Mesenchymal stem cell (in vitro differentiated cells and primary cell): Measurements from ENCODE around the gene DUS1L.

Experiments
- DNase-seq: peaks from one replicate; pipeline ENCODE4 v3.0.0-alpha.2; 2013
- H2AFZ ChIP-seq: one replicate; pipeline ENCODE4 v1.6.1; 2013; ENCODE audit warnings: low read depth, mild to moderate bottlenecking, control low read depth, inconsistent platforms, low read length, moderate library complexity
- H2AK5ac ChIP-seq: 2 replicates; pipeline ENCODE4 v1.6.1; 2013; ENCODE audit warnings: low read length, moderate library complexity, mild to moderate bottlenecking, inconsistent platforms; ENCODE audit not compliant: severe bottlenecking
- H2BK120ac ChIP-seq: one replicate; pipeline ENCODE4 v1.6.1; 2013; ENCODE audit warnings: low read depth, mild to moderate bottlenecking, inconsistent platforms, low read length, moderate library complexity
- H2BK12ac ChIP-seq, 2 experiments: one replicate each; pipeline ENCODE4 v1.6.1; 2013; ENCODE audit warnings: inconsistent platforms in 2 of 2, low read length in 2 of 2, mild to moderate bottlenecking in 2 of 2, moderate library complexity in 2 of 2, control low read depth in 1 of 2
- H2BK15ac ChIP-seq: one replicate; pipeline ENCODE4 v1.6.1; 2013; ENCODE audit warnings: mild to moderate bottlenecking, low read depth, inconsistent platforms; ENCODE audit not compliant: poor library complexity, severe bottlenecking
- H2BK5ac ChIP-seq: 2 replicates; pipeline ENCODE4 v1.6.1; 2013; ENCODE audit warnings: low read depth, mild to moderate bottlenecking, low read length, control low read depth, inconsistent platforms; ENCODE audit not compliant: poor library complexity, severe bottlenecking
- H3K14ac ChIP-seq, 2 experiments: one replicate each; pipeline ENCODE4 v1.6.1; 2013; ENCODE audit warnings: inconsistent platforms in 2 of 2, low read length in 2 of 2, control low read depth in 1 of 2, mild to moderate bottlenecking in 1 of 2, moderate library complexity in 1 of 2
- H3K18ac ChIP-seq, 2 experiments: one replicate each; pipeline ENCODE4 v1.6.1; 2013; ENCODE audit warnings: inconsistent platforms in 2 of 2, low read length in 2 of 2, control low read depth in 1 of 2, low read depth in 1 of 2, mild to moderate bottlenecking in 1 of 2
- H3K23ac ChIP-seq, 2 experiments: one replicate each; pipeline ENCODE4 v1.6.1; 2013; ENCODE audit warnings: inconsistent platforms in 2 of 2, low read length in 2 of 2, mild to moderate bottlenecking in 2 of 2, moderate library complexity in 2 of 2, control low read depth in 1 of 2
- H3K27ac ChIP-seq: 2 replicates; pipeline ENCODE4 v1.5.1; 2013; ENCODE audit warnings: mild to moderate bottlenecking, moderate library complexity, low read length, control low read depth, inconsistent platforms; ENCODE audit not compliant: poor library complexity, severe bottlenecking
- H3K27me3 ChIP-seq, 2 experiments: 2 replicates each; pipeline versions ENCODE4 v1.6.1 to v1.7.0; 2013; ENCODE audit warnings: low read length in 2 of 2, mild to moderate bottlenecking in 2 of 2, moderate library complexity in 2 of 2, control low read depth in 1 of 2, inconsistent platforms in 1 of 2; ENCODE audit not compliant: control insufficient read depth in 1 of 2, insufficient read depth in 1 of 2
- H3K36me3 ChIP-seq, 2 experiments: 2 replicates each; pipeline versions ENCODE4 v1.6.1 to v1.7.0; 2013; ENCODE audit warnings: low read length in 2 of 2, control low read depth in 1 of 2, inconsistent platforms in 1 of 2, low read depth in 1 of 2, mild to moderate bottlenecking in 1 of 2; ENCODE audit not compliant: insufficient read depth in 2 of 2, control insufficient read depth in 1 of 2
- H3K4ac ChIP-seq, 2 experiments: one replicate each; pipeline ENCODE4 v1.6.1; 2013; ENCODE audit warnings: inconsistent platforms in 2 of 2, low read length in 2 of 2, mild to moderate bottlenecking in 2 of 2, moderate library complexity in 2 of 2, control low read depth in 1 of 2, low read depth in 1 of 2
- H3K4me1 ChIP-seq: 2 replicates; pipeline ENCODE4 v1.6.1; 2013; ENCODE audit warnings: low read depth, low read length, control low read depth; ENCODE audit not compliant: control insufficient read depth, insufficient read depth
- H3K4me2 ChIP-seq: 2 replicates; pipeline ENCODE4 v1.6.1; 2013; ENCODE audit warnings: low read length, mild to moderate bottlenecking, inconsistent platforms; ENCODE audit not compliant: poor library complexity, severe bottlenecking
- H3K4me3 ChIP-seq, 2 experiments: 2 replicates each; pipeline versions ENCODE4 v1.5.1 to v1.7.0; 2013; ENCODE audit warnings: low read length in 2 of 2, mild to moderate bottlenecking in 2 of 2, control low read depth in 1 of 2, low read depth in 1 of 2; ENCODE audit not compliant: insufficient read depth in 1 of 2
- H3K79me1 ChIP-seq: replicated peaks from 2 replicates; pipeline ENCODE4 v1.6.1; 2013; ENCODE audit warnings: mild to moderate bottlenecking, control low read depth, low read length, inconsistent platforms; ENCODE audit not compliant: poor library complexity, severe bottlenecking
- H3K9ac ChIP-seq: 2 replicates; pipeline ENCODE4 v1.7.0; 2013; ENCODE audit warnings: mild to moderate bottlenecking, low read length, moderate library complexity
- H3K9me3 ChIP-seq: 2 replicates; pipeline ENCODE4 v1.7.0; 2013; ENCODE audit warnings: mild to moderate bottlenecking, low read length; ENCODE audit not compliant: control insufficient read depth
- H4K8ac ChIP-seq: one replicate; pipeline ENCODE4 v1.6.1; 2013; ENCODE audit warnings: inconsistent platforms, mild to moderate bottlenecking, low read length, moderate library complexity
- H4K91ac ChIP-seq: one replicate; pipeline ENCODE4 v1.6.1; 2013; ENCODE audit warnings: mild to moderate bottlenecking, low read length, inconsistent platforms
- WGBS: methylation state at CpG from one replicate; pipeline ENCODE4 v1.1.7; 2013; ENCODE audit warnings: mixed read lengths; 5-methylcytosine and 5-hydroxymethylcytosine counted together

Gene DUS1L

DNA sequence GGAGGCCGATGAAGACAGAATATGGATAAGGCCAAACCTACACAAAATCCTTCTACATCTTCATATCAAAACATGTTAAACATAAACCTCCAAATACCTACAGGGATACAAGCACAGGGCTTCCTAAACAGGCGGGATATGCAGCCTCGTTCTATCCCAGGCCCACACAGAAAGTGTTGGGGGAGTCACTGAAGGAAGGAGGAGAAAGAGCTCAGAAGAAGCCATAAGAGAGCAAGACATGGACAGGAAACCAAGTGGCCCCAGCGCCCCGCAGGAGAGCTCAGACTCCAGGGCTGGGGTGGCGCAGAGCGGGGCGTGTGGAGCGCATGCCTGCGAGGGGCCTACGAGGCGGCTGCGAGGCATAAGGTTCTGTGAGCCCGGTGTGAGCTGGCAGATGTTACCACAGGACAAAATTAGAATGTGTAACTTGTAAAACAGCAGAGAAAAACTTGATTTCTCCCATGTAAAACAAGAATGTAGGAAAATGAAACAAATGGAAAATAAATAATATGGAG is 43.4 kb upstream of the DUS1L start:
- Histone ChIP-seq H3K36me3 (peaks cover 30 to 40% of the 10 kb centered on the region in 2 experiments), H3K9me3 (no peaks in the 10 kb centered on the region), H3K4me3 (no peak overlapping the region), H3K4me2 (no peak overlapping the region), H2BK12ac (no peak overlapping the region), H2AK5ac (no peak overlapping the region), H3K4me1 (peaks cover 27% of the 10 kb centered on the region), H4K91ac (no peak overlapping the region), H2BK5ac (no peak overlapping the region), H3K27ac (no peak overlapping the region), H2BK120ac (no peak overlapping the region), H3K14ac (no peak overlapping the region), H2AFZ (no peak overlapping the region), H4K8ac (no peak overlapping the region), H3K4ac (no peak overlapping the region), H2BK15ac (no peak overlapping the region), H3K79me1 (no peaks in the 10 kb centered on the region), H3K27me3 (no peaks in the 10 kb centered on the region), H3K18ac (no peak overlapping the region), H3K9ac (no peak overlapping the region), H3K23ac (no peak overlapping the region)
- DNase-seq = no peak
- 97% methylated on average over 14 of the region's 14 CpGs for WGBS

DNA sequence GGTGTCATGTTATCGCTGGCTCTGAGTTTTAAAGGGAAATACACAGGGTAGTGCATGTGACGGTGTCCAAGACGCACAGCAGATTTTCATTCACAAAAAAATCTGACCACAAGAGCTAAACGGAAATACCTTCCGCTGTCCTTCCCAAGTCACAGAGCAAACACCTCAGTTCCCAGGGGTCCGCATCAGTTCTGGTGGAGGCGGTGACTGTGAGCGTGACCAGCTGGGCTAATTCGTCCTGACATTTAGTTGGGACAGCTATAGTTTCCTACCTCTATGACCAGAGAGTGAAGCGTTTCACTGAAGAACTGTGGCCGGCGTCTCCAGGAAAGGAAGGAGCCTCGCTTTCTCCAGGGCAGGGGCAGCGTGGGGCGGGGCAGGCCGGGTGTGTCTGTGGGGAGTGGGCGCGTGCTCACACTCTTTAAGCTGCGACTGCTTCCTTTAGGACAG is 42.9 kb upstream of the DUS1L start:
- WGBS = 87% methylated on average over 19 of the region's 19 CpGs
- Histone ChIP-seq H4K8ac (no peak overlapping the region), H2BK15ac (no peak overlapping the region), H3K27me3 (no peaks in the 10 kb centered on the region), H3K4ac (no peak overlapping the region), H3K4me3 (no peak overlapping the region), H3K4me1 (peaks cover 30% of the 10 kb centered on the region), H4K91ac (no peak overlapping the region), H3K14ac (no peak overlapping the region), H3K36me3 (peaks cover 28 to 35% of the 10 kb centered on the region in 2 experiments), H2BK120ac (no peak overlapping the region), H3K18ac (no peak overlapping the region), H3K23ac (no peak overlapping the region), H3K9me3 (no peaks in the 10 kb centered on the region), H2BK5ac (no peak overlapping the region), H3K9ac (no peak overlapping the region), H3K27ac (no peak overlapping the region), H2AFZ (no peak overlapping the region), H2AK5ac (no peak overlapping the region), H3K4me2 (no peak overlapping the region), H3K79me1 (no peaks in the 10 kb centered on the region), H2BK12ac (no peak overlapping the region)
- DNase-seq = no peak

DNA sequence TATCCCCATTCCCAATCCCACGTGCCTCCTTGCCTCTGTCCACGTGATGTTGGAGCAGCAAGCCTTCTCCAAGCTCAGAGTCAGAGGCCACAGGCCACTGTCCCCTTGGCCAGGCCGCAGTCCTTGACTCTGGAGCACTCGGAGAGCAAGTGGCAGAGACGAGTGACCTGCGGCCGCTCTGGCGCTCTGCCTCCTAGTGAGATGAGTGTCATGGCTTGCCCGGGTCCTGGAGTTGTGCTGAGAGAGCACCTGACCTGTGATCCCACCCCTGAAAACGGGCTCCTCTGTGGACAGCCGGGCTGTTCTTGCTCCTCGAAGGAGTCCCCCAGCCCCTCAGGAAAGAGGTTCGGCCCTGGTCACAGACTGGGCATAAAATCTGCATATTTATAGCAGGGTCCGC is 42.4 kb upstream of the DUS1L start:
- 89% methylated on average over 14 of the region's 14 CpGs for WGBS
- H3K79me1 ChIP-seq = no peaks in the 10 kb centered on the region
- no peak overlapping the region for H3K14ac ChIP-seq

DNA sequence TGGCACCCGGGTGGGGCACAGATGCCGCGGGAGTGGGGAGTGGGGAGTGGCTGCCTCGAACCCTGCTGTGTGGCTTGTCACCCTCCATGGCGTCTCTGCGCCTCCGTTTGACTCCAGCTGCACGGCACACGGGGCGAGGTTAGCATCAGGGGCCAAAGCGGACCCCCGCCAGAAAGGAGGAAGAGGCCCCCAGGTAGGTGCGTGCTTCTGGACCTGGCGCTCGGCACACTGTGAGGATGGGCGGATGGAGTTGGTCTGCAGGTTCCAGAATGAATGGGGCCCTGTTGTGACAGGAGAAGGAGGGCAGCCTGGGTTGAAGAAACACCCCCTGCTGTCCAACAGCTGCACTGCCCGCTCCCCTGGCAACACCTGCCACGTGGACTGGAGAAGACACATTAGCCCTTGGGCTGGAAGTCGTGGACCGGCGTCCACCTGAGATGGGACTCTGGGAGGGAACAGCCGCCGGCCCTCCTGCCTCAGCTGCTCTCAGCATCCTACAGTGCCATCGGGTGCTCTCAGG is 41.8 kb upstream of the DUS1L start:
- no peak overlapping the region for H3K23ac ChIP-seq
- H2BK5ac ChIP-seq = no peak overlapping the region
- no peak overlapping the region for H3K4me2 ChIP-seq
- WGBS = 93% methylated on average over 24 of the region's 24 CpGs
- DNase-seq = no peak
- H3K4ac ChIP-seq = no peak overlapping the region
- H2BK15ac ChIP-seq = peak overlapping the region; percentile 12
- no peak overlapping the region for H4K8ac ChIP-seq
- no peak overlapping the region for H2AK5ac ChIP-seq
- peaks cover 33% of the 10 kb centered on the region for H3K4me1 ChIP-seq
- no peak overlapping the region for H2AFZ ChIP-seq
- H2BK12ac ChIP-seq = peak overlapping the region; percentile 4 to 98
- no peaks in the 10 kb centered on the region for H3K27me3 ChIP-seq
- H3K9ac ChIP-seq = no peak overlapping the region
- H3K14ac ChIP-seq = no peak overlapping the region
- no peak overlapping the region for H2BK120ac ChIP-seq
- peak overlapping the region; percentile 93 for H4K91ac ChIP-seq
- H3K4me3 ChIP-seq = no peak overlapping the region
- H3K18ac ChIP-seq = no peak overlapping the region
- no peaks in the 10 kb centered on the region for H3K9me3 ChIP-seq
- peaks cover 2% of the 10 kb centered on the region for H3K79me1 ChIP-seq
- no peak overlapping the region for H3K27ac ChIP-seq
- peaks cover 17 to 25% of the 10 kb centered on the region in 2 experiments for H3K36me3 ChIP-seq

More for the DNA sequence above, 42.4 kb upstream of the DUS1L start:
- H3K9ac ChIP-seq = no peak overlapping the region
- DNase-seq = no peak
- peaks cover 30% of the 10 kb centered on the region for H3K4me1 ChIP-seq
- no peak overlapping the region for H3K27ac ChIP-seq
- H4K91ac ChIP-seq = no peak overlapping the region
- H4K8ac ChIP-seq = no peak overlapping the region
- no peak overlapping the region for H2AFZ ChIP-seq
- H3K27me3 ChIP-seq = no peaks in the 10 kb centered on the region
- H3K4me2 ChIP-seq = no peak overlapping the region
- no peak overlapping the region for H2BK5ac ChIP-seq
- H2BK120ac ChIP-seq = no peak overlapping the region
- peaks cover 23 to 30% of the 10 kb centered on the region in 2 experiments for H3K36me3 ChIP-seq
- H3K23ac ChIP-seq = no peak overlapping the region
- H2BK12ac ChIP-seq = no peak overlapping the region
- no peak overlapping the region for H2BK15ac ChIP-seq
- H3K18ac ChIP-seq = no peak overlapping the region
- H3K9me3 ChIP-seq = no peaks in the 10 kb centered on the region
- no peak overlapping the region for H3K4me3 ChIP-seq
- no peak overlapping the region for H2AK5ac ChIP-seq
- no peak overlapping the region for H3K4ac ChIP-seq
